ENCODE results near the gene IRS1.
A peak's percentile ranks its signal among the peaks of the same experiment; 100 is the strongest.

Gene IRS1

GRCh38 chr2:226790011-226790410, 9.6 kb downstream of the IRS1 start:
- DNase-seq (ENCODE audit: low spot score), result no peak

GRCh38 chr2:226788881-226789490, 10.6 kb downstream of the IRS1 start:
- no peak for DNase-seq (ENCODE audit: low spot score)

- no peak for DNase-seq (ENCODE audit: low spot score)
Measured at GRCh38 chr2:226788064-226788463, 11.6 kb downstream of the IRS1 start.

- DNase-seq (ENCODE audit: low spot score), result no peak
Measured at GRCh38 chr2:226783885-226784284, 15.7 kb downstream of the IRS1 start.

GRCh38 chr2:226782092-226782713, 17.4 kb downstream of the IRS1 start:
- DNase-seq (ENCODE audit: low spot score), result no peak

GRCh38 chr2:226780431-226780830, 19.2 kb downstream of the IRS1 start:
- no peak for DNase-seq (ENCODE audit: low spot score)

GRCh38 chr2:226777611-226778010, 22.0 kb downstream of the IRS1 start:
- DNase-seq (ENCODE audit: low spot score), result no peak

- DNase-seq (ENCODE audit: low spot score), result no peak
Measured at GRCh38 chr2:226776104-226776503, 23.5 kb downstream of the IRS1 start.

- DNase-seq (ENCODE audit: low spot score), result no peak
Measured at GRCh38 chr2:226775032-226775509, 24.5 kb downstream of the IRS1 start.

- DNase-seq (ENCODE audit: low spot score), result no peak
Measured at GRCh38 chr2:226773291-226773690, 26.3 kb downstream of the IRS1 start.

GRCh38 chr2:226772389-226773179, 27.0 kb downstream of the IRS1 start:
- peak; percentile 71 for DNase-seq (ENCODE audit: low spot score)

- DNase-seq (ENCODE audit: low spot score), result no peak
Measured at GRCh38 chr2:226771067-226771466, 28.6 kb downstream of the IRS1 start.

GRCh38 chr2:226767056-226767813, 32.4 kb downstream of the IRS1 start:
- DNase-seq (ENCODE audit: low spot score), result no peak

- no peak for DNase-seq (ENCODE audit: low spot score)
Measured at GRCh38 chr2:226766352-226767055, 33.1 kb downstream of the IRS1 start.

- DNase-seq (ENCODE audit: low spot score), result no peak
Measured at GRCh38 chr2:226763320-226763719, 36.3 kb downstream of the IRS1 start.

- DNase-seq (ENCODE audit: low spot score), result no peak
Measured at GRCh38 chr2:226761195-226761583, 38.4 kb downstream of the IRS1 start.

- no peak for DNase-seq (ENCODE audit: low spot score)
Measured at GRCh38 chr2:226760412-226761194, 39.0 kb downstream of the IRS1 start.

- no peak for DNase-seq (ENCODE audit: low spot score)
Measured at GRCh38 chr2:226759768-226760167, 39.9 kb downstream of the IRS1 start.

- no peak for DNase-seq (ENCODE audit: low spot score)
Measured at GRCh38 chr2:226758921-226759640, 40.5 kb downstream of the IRS1 start.

- DNase-seq (ENCODE audit: low spot score), result no peak
Measured at GRCh38 chr2:226756131-226756530, 43.5 kb downstream of the IRS1 start.
